ENCODE measurements around the gene CERS6.
"Not testable (repeated sequence)": the region's sequence is repeated elsewhere in the genome, so short reads cannot be mapped to it uniquely, and the experiment has no call there.

DNA sequence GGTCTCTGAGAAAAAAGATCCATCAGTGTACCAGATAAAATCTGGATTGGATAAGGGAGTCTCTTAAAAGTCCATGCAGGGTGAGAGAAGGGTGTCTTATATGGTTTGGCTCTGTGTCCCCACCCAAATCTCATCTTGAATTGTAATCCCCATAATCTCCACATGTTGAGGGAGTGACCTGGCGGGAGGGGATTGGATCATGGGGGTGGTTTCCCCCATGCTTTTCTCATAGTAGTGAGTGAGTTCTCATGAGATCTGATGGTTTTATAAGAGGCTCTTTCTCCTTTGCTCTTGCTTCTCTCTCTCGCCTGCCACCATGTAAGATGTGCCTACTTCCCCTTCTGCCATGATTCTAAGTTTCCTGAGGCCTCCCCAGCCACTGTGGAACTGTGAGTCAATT lies 46.8 kb downstream of the CERS6 start:
- TF ChIP-seq EZH2 (IDR thresholded peaks at IDR 0.05; ENCODE audit: low read length) = not testable (repeated sequence)
- TF ChIP-seq, protein P1, sequence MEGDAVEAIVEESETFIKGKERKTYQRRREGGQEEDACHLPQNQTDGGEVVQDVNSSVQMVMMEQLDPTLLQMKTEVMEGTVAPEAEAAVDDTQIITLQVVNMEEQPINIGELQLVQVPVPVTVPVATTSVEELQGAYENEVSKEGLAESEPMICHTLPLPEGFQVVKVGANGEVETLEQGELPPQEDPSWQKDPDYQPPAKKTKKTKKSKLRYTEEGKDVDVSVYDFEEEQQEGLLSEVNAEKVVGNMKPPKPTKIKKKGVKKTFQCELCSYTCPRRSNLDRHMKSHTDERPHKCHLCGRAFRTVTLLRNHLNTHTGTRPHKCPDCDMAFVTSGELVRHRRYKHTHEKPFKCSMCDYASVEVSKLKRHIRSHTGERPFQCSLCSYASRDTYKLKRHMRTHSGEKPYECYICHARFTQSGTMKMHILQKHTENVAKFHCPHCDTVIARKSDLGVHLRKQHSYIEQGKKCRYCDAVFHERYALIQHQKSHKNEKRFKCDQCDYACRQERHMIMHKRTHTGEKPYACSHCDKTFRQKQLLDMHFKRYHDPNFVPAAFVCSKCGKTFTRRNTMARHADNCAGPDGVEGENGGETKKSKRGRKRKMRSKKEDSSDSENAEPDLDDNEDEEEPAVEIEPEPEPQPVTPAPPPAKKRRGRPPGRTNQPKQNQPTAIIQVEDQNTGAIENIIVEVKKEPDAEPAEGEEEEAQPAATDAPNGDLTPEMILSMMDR (optimal IDR thresholded peaks at IDR 0.05 in 1 of 3, IDR thresholded peaks at IDR 0.05 in 1 of 3, conservative IDR thresholded peaks at IDR 0.05 in 1 of 3; ENCODE audit: extremely low read depth in 1 of 3, insufficient read depth in 2 of 3, low read length in 3 of 3) = not testable (repeated sequence)
